Measurements from ENCODE around the gene SH3GL1.

The SH3GL1 gene

GRCh38 chr19:4439243-4439642 is 38.9 kb upstream of the SH3GL1 start:
- DNase-seq (ENCODE audit: extremely low read depth, low read depth) = no peak
- TF ChIP-seq CTCF (IDR thresholded peaks at IDR 0.05; ENCODE audit: low read depth, low read length, missing control alignments) = no peak

GRCh38 chr19:4437103-4437502 is 36.8 kb upstream of the SH3GL1 start:
- no peak for DNase-seq (ENCODE audit: extremely low read depth, low read depth)
- TF ChIP-seq CTCF (IDR thresholded peaks at IDR 0.05; ENCODE audit: low read depth, low read length, missing control alignments) = no peak
- H3K4me3 ChIP-seq (replicated peaks; ENCODE audit: low read depth, low read length) = no peak overlapping the region

More at GRCh38 chr19:4439243-4439642, 38.9 kb upstream of the SH3GL1 start:
- no peak overlapping the region for H3K4me3 ChIP-seq (replicated peaks; ENCODE audit: low read depth, low read length)

- DNase-seq (ENCODE audit: extremely low read depth, low read depth) = no peak
- no peak overlapping the region for H3K4me3 ChIP-seq (replicated peaks; ENCODE audit: low read depth, low read length)
- no peak for TF ChIP-seq CTCF (IDR thresholded peaks at IDR 0.05; ENCODE audit: low read depth, low read length, missing control alignments)
Measured at GRCh38 chr19:4436231-4436630, 35.9 kb upstream of the SH3GL1 start.

GRCh38 chr19:4434391-4434790 is 34.0 kb upstream of the SH3GL1 start:
- no peak for TF ChIP-seq CTCF (IDR thresholded peaks at IDR 0.05; ENCODE audit: low read depth, low read length, missing control alignments)
- no peak overlapping the region for H3K4me3 ChIP-seq (replicated peaks; ENCODE audit: low read depth, low read length)
- DNase-seq (ENCODE audit: extremely low read depth, low read depth) = no peak

- no peak for TF ChIP-seq CTCF (IDR thresholded peaks at IDR 0.05; ENCODE audit: low read depth, low read length, missing control alignments)
- DNase-seq (ENCODE audit: extremely low read depth, low read depth) = no peak
- H3K4me3 ChIP-seq (replicated peaks; ENCODE audit: low read depth, low read length) = no peak overlapping the region
Measured at GRCh38 chr19:4432918-4433506, 32.7 kb upstream of the SH3GL1 start.

- no peak overlapping the region for H3K4me3 ChIP-seq (replicated peaks; ENCODE audit: low read depth, low read length)
- no peak for TF ChIP-seq CTCF (IDR thresholded peaks at IDR 0.05; ENCODE audit: low read depth, low read length, missing control alignments)
- no peak for DNase-seq (ENCODE audit: extremely low read depth, low read depth)
Measured at GRCh38 chr19:4431808-4432674, 31.7 kb upstream of the SH3GL1 start.

All from HFF-Myc (cell line).